D721Med (cell line): ENCODE measurements around the gene PRKN.

ENCODE experiments used
- DNase-seq: peaks from one replicate; pipeline ENCODE4 v3.0.0; 2011; ENCODE audit warnings: low spot score; ENCODE audit not compliant: insufficient read length
- FAIRE-seq: peaks from 2 replicates; lab custom pipeline; 2011; peaks lifted over from hg19 to GRCh38; lab: Jason Lieb, UNC
- TF ChIP-seq, protein P1 (sequence below): IDR thresholded peaks from 2 replicates; pipeline ENCODE4 v1.5.1; 2012; ENCODE audit warnings: mild to moderate bottlenecking, control low read depth; ENCODE audit not compliant: insufficient read depth; ENCODE audit errors: missing control alignments

PRKN gene

DNA sequence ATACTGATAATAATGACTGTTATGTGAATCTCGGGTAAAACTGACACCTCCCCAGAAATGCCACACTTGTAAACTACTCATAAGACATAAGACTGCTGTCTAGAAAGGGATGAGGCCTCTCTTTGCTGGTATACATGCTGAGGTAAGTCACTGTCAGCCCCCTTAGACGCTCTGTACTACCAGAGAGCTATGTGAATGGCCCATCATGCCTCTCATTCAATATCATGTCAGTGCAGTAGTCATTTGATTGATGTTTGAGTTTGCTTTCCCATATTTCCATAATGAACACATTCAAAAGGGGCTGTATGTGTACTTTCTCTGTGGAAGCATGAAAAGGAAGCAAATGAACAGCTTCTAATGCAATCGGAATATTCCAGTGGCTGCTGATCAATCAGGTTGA, 1334.3 kb downstream of the PRKN start:
- TF ChIP-seq, protein P1, sequence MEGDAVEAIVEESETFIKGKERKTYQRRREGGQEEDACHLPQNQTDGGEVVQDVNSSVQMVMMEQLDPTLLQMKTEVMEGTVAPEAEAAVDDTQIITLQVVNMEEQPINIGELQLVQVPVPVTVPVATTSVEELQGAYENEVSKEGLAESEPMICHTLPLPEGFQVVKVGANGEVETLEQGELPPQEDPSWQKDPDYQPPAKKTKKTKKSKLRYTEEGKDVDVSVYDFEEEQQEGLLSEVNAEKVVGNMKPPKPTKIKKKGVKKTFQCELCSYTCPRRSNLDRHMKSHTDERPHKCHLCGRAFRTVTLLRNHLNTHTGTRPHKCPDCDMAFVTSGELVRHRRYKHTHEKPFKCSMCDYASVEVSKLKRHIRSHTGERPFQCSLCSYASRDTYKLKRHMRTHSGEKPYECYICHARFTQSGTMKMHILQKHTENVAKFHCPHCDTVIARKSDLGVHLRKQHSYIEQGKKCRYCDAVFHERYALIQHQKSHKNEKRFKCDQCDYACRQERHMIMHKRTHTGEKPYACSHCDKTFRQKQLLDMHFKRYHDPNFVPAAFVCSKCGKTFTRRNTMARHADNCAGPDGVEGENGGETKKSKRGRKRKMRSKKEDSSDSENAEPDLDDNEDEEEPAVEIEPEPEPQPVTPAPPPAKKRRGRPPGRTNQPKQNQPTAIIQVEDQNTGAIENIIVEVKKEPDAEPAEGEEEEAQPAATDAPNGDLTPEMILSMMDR, result no peak
- DNase-seq, result no peak
- FAIRE-seq, result no peak

DNA sequence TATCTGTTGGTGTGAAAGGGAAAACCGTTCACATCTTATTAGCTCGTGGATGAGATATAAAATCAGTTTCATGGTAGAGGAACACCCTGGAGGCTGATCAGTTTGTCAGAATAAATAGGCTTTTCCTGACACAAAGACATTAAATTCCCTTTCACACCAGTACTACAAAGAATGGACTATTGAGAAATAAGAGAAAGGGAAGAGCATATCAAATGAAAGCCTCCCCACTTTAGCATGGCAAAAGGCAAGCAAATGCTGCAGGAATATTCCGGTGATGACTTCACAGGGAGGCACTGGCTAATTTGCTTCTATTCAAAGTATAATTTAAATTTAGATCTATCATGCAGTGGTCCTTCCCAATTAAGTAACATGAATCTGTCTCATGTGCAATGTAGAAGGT, 1337.8 kb downstream of the PRKN start:
- DNase-seq, result no peak
- FAIRE-seq, result no peak
- TF ChIP-seq, protein P1, result no peak

DNA sequence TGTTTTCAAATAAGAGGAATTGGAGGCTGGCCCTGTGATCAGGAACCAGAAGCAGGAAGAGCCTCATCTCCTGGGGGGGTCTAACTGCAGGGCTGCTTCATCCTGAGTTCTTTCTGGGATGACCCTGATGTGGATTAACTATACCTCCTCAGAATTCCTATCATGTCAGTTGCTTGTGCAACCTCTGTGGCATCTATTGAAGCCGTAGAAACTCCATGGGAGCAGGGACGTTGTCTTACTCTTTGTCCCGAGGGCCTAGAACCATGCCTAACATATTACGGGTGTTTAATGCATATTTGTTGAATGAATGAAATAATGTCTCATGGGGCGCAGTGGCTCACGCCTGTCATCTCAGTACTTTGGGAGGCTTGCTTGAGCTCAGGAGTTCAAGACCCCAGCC, 1343.6 kb downstream of the PRKN start:
- DNase-seq, result no peak
- TF ChIP-seq, protein P1, result no peak
- FAIRE-seq, result no peak

DNA sequence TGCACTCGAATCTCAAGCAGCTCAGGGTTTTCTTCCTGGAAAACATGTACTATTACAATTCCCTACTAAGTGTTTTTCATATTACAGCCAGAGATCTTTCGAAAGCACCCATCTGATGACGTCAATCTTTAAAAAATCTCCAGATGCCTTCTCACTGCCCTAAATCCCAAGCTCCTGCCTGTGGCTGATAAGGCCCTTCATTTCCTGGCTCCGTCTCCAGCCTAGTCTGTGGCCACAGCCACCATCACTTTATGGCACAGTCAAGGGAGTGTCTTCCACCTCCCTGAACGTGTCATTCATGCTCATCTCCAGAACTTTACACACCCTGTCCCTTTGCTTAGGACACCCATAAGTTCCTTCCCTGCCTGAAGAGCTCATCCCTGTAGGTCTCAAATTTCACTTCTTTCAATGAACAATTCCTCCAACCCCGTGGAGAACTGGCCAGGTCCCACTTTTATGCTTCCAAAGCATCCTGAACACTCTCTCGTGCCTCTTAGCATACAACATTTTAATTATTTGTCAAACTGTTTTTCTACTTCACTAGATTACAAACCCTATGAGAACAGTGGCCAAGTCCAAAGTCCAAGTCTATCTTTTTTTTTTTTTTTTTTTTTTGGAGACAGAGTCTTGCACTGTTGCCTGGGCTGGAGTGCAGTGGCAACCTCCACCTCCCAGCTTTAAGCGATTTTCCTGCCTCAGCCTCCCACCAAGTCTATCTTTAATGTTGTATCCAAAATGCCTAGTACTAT, 1347.6 kb downstream of the PRKN start:
- no peak for DNase-seq
- TF ChIP-seq, protein P1, result no peak
- no peak for FAIRE-seq

DNA sequence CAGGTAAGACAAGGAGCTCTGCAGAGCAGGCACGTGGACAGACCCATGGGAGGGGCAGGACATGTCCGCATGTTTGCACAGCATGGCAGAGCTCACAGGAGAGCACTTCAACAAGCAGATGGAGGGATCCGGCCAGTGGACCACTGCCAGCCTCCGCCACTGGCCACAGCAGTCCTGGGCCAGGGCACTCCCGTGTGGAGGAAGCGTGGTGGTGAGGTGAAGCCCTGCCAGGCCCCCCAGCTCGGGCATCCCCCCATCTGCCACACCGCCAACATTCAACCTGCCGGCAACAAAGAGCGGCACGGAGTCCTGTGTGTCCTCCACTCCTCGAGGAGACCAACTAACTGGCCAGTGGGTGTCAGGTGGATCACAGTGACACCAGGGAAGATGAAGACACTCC, 1349.5 kb downstream of the PRKN start:
- FAIRE-seq (no peak), DNase-seq (no peak)
- TF ChIP-seq, protein P1, result no peak

DNA sequence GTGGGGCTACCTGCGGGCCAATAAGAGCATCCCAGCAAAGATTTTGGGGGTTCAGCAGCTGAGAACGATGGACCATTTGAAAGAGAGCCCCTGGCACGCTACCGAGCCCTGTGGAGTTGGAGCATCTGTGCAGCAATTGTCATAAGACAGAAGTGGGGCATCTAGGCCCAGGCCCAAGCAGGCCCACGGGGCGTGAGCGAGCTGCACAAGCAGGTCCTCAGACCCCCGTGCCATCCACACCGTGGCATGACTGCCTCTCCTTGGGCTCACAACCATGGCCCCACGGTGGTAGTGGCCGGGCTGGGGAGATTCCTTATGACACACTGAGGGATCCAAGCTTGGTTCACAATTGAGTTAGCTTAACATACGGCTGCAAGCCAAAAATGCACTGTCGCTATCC, 1350.5 kb downstream of the PRKN start:
- TF ChIP-seq, protein P1, result no peak
- DNase-seq (no peak), FAIRE-seq (no peak)

DNA sequence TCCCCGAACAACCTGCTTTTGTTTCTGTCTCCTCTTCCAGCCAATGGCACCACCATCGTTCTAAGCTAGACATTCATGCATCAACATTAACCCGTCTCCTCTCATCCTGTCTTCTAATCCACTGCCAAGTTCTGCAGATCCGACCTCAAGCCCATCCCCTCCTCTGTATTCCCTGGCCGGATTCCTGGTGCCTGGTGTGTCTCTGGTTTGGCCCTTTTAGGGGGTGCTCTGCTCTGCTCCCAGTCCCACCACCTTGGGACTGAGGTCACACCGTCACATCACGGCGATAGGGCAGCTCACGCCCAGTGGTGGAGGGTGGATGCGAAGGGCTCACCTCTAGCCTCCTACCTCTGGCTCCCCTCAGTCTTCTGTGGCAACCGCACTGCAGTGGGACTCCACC, 1351.2 kb downstream of the PRKN start:
- no peak for FAIRE-seq
- no peak for DNase-seq
- TF ChIP-seq, protein P1, result no peak
